Esophagus squamous epithelium (tissue), 5 donors: ENCODE results near the gene LHPP. TPM values are rescaled to one million over a fixed set of nuclear protein-coding genes. Genes with fewer than 3 reads are reported as not detected.
A peak's percentile ranks its signal among the peaks of the same experiment; 100 is the strongest.

Experiments used
- DNase-seq: peaks from one replicate; lab custom pipeline; 2025; lab: John Stamatoyannopoulos, UW
- H3K27ac ChIP-seq, 4 donors: fragments of 200-600 bp; sonication (generic); one replicate each; pipeline ENCODE4 v1.5.1; 2016 to 2019; ENCODE audit warnings: mild to moderate bottlenecking in 1 of 4
- H3K27me3 ChIP-seq, 4 donors: fragments of 200-600 bp; sonication (generic); 1 replicate in 3 of 4; 2 replicates in 1 of 4; pipeline versions ENCODE4 v1.5.1 to v1.6.0; 2017 to 2021; ENCODE audit warnings: antibody characterized with exemption in 1 of 4
- H3K36me3 ChIP-seq, 3 donors: fragments of 200-600 bp; sonication (generic); one replicate each; pipeline ENCODE4 v1.5.1; 2016 to 2019
- H3K4me1 ChIP-seq, 3 donors: fragments of 200-600 bp; sonication (generic); one replicate each; pipeline ENCODE4 v1.5.1; 2017 to 2019
- H3K4me3 ChIP-seq, 4 donors: fragments of 200-600 bp; sonication (generic); 1 replicate in 3 of 4; 2 replicates in 1 of 4; pipeline ENCODE4 v1.5.1; 2016 to 2019; ENCODE audit warnings: mild to moderate bottlenecking in 2 of 4, moderate library complexity in 1 of 4
- H3K9me3 ChIP-seq, 3 donors: fragments of 200-600 bp; sonication (generic); one replicate each; pipeline ENCODE4 v1.5.1; 2016 to 2019
- CTCF ChIP-seq, 6 experiments: fragments of 450-650 bp in 4 of 6; fragments of 200-600 bp in 2 of 6; sonication (generic) in 2 of 6; IDR thresholded peaks; one replicate each; pipeline ENCODE4 v1.5.1; 2016 to 2019; ENCODE audit warnings: antibody characterized with exemption in 6 of 6, mild to moderate bottlenecking in 4 of 6, moderate library complexity in 4 of 6
- POLR2A ChIP-seq, 4 donors: fragments of 450-650 bp; IDR thresholded peaks; one replicate each; pipeline ENCODE4 v1.6.1; 2017; ENCODE audit warnings: antibody characterized with exemption in 4 of 4, mild to moderate bottlenecking in 4 of 4, moderate library complexity in 3 of 4
- WGBS, 2 donors: methylation state at CpG; one replicate each; pipeline ENCODE4 v1.1.5; 2018; 5-methylcytosine and 5-hydroxymethylcytosine counted together
- intact Hi-C: fragments of 100-400 bp; cut with DNase I; formaldehyde crosslinking; loops from one replicate; pipeline ENCODE4 v1.15.0; 2022
- total RNA-seq, 4 donors: library from RNA; depleted of rRNA; stranded (reverse); fragments of >200 nt; gene quantifications; one replicate each; pipeline ENCODE4 v1.1.0, GENCODE V29; 2016
- donor health status: DM: yes; HTN: yes; CAD: no.

Gene LHPP
- total RNA-seq, 4 donors from 2014 or later = 13.9 to 41.1 (median 24.3) TPM

GRCh38 chr10:124655191-124656112, 193.8 kb downstream of the LHPP start:
- H3K27ac ChIP-seq = peak overlapping the region; percentile 79 to 91 (median 88)
- no peaks in the 10 kb centered on the region for H3K9me3 ChIP-seq
- no peak for DNase-seq
- H3K27me3 ChIP-seq = no peaks in the 10 kb centered on the region
- intact Hi-C loops = loop anchor here (10.0 kb wide), 1 partner anchor 79 kb away; no protein-coding TSS in a partner anchor
- WGBS, 2 donors = 70 to 86% methylated on average over 8 to 9 of the region's 13 CpGs
- H3K4me1 ChIP-seq = peaks cover 43 to 95% (median 57%) of the 10 kb centered on the region in 3 donors
- peaks cover 0 to 20% (median 0%) of the 10 kb centered on the region in 3 donors for H3K36me3 ChIP-seq
- no peak for TF ChIP-seq CTCF (IDR thresholded peaks at IDR 0.05)
- no peak for TF ChIP-seq POLR2A (IDR thresholded peaks at IDR 0.05)
- H3K4me3 ChIP-seq = no peak overlapping the region

GRCh38 chr10:124656113-124656490, 194.5 kb downstream of the LHPP start:
- no peak for TF ChIP-seq POLR2A (IDR thresholded peaks at IDR 0.05)
- no peak for TF ChIP-seq CTCF (IDR thresholded peaks at IDR 0.05)

GRCh38 chr10:124656541-124656940, 194.9 kb downstream of the LHPP start:
- Histone ChIP-seq H3K27ac (no peak overlapping the region), H3K4me3 (no peak overlapping the region), H3K4me1 (peaks cover 32 to 90% (median 47%) of the 10 kb centered on the region in 3 donors), H3K36me3 (peaks cover 0 to 22% (median 0%) of the 10 kb centered on the region in 3 donors), H3K9me3 (no peaks in the 10 kb centered on the region), H3K27me3 (no peaks in the 10 kb centered on the region)
- whole genome bisulfite sequencing, 2 donors = 82 to 86% methylated on average over 4 to 6 of the region's 6 CpGs
- TF ChIP-seq POLR2A (IDR thresholded peaks at IDR 0.05) (no peak), CTCF (IDR thresholded peaks at IDR 0.05) (no peak)
- DNase-seq = no peak
- intact Hi-C loops = loop anchor here (10.0 kb wide), 1 partner anchor 78 kb away; no protein-coding TSS in a partner anchor

More at GRCh38 chr10:124656113-124656490, 194.5 kb downstream of the LHPP start:
- DNase-seq = no peak
- intact Hi-C loops = loop anchor here (10.0 kb wide), 1 partner anchor 79 kb away; no protein-coding TSS in a partner anchor
- Histone ChIP-seq H3K4me1 (peaks cover 36 to 90% (median 51%) of the 10 kb centered on the region in 3 donors), H3K9me3 (no peaks in the 10 kb centered on the region), H3K36me3 (peaks cover 0 to 20% (median 0%) of the 10 kb centered on the region in 3 donors), H3K27ac (peak overlapping the region in 3 of 4 donors; percentile 86 to 91 (median 90)), H3K27me3 (no peaks in the 10 kb centered on the region), H3K4me3 (no peak overlapping the region)
- WGBS, 2 donors = 93 to 100% methylated on average over 3 to 4 of the region's 7 CpGs

- WGBS, 2 donors = 66 to 75% methylated on average over 8 to 9 of the region's 9 CpGs
- intact Hi-C loops = loop anchor here (10.0 kb wide), 1 partner anchor 77 kb away; no protein-coding TSS in a partner anchor
Observed at GRCh38 chr10:124657806-124658205, 196.2 kb downstream of the LHPP start.

More at GRCh38 chr10:124657806-124658205, 196.2 kb downstream of the LHPP start:
- no peaks in the 10 kb centered on the region for H3K9me3 ChIP-seq
- no peak overlapping the region for H3K4me3 ChIP-seq
- DNase-seq = no peak
- H3K36me3 ChIP-seq = peaks cover 0 to 34% (median 0%) of the 10 kb centered on the region in 3 donors
- H3K4me1 ChIP-seq = peaks cover 20 to 78% (median 35%) of the 10 kb centered on the region in 3 donors
- peak overlapping the region in 3 of 4 donors; percentile 19 to 55 (median 37) for H3K27ac ChIP-seq
- TF ChIP-seq POLR2A (IDR thresholded peaks at IDR 0.05) (no peak), CTCF (IDR thresholded peaks at IDR 0.05) (no peak)
- H3K27me3 ChIP-seq = no peaks in the 10 kb centered on the region
